ENCODE results near the gene MDH2.
A peak's percentile ranks its signal among the peaks of the same experiment; 100 is the strongest.
"Not testable (repeated sequence)": the region's sequence is repeated elsewhere in the genome, so short reads cannot be mapped to it uniquely, and the experiment has no call there.

The MDH2 gene

DNA sequence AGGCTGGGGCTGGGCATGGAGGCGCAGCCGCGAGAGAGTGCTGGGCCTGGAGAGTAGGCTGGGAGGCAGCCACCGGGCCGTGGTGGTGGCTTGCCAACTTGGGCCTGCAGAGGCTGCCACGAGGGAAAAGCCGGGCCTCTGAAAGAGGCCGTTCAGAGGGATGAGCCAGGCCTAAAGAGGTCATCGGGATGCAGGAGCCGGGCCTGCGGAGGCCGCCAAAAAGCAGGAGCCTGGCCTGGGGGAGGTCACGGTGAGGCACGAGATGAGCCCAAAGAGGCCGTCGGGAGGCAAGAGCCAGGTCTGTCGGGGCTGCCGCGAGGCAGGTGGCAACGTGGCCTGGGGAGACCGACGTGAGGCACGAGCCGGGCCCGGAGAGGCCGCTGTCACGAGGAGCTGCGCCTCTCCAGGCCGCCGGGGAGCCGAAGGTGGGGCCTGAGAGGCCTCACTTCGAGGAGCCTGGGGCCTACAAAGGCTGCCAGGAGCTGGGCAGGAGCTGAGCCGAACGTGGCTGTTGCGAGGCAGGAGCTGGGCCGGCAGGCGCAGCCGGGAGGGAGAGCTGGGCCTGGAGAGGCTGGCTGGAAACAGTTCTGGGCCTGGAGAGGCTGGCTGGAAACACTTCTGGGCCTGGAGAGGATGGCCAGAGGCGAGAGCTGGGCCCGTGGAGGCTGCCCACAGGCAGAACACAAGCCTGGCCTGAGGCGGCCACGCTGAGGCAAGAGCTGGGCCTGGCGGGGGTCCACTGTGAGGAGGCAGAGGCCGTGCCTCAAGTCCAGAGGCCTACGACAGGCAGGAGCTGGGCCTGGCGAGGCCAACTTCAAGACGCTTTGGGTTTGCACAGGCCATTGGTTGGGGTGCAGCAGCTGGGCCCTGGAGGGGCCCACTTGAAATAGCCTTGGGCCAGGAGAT is 24.6 kb downstream of the MDH2 start:
- DNase-seq (ENCODE audit: low spot score): no peak

DNA sequence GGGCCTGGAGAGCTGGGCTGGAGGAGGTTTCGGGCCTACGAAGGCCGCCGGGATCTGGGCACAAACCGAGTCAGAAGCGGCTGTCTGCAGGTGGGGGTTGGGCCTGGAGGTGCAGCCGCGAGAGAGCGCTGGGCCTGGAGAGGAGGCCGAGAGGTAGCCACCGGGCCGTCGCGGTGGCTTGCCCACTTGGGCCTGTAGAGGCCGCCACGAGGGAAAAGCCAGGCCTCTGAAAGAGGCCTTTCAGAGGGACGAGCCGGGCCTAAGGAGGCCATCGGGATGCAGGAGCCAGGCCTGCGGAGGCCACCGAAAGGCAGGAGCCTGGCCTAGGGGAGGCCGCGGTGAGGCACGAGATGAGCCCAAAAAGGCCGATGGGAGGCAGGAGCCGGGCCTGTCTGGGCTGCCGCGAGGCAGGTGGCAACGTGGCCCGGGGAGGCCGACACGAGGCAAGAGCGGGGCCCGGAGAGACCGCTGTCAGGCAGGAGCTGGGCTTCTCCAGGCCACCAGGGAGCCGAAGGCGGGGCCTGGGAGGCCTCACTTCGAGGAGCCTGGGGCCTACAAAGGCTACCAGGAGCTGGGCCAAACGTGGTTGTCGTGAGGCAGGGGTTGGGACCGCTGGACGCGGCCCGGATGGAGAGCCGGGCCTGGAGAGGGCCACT is 25.6 kb downstream of the MDH2 start:
- DNase-seq (ENCODE audit: low spot score): no peak

GRCh38 chr7:76074306-76074971 is 26.5 kb downstream of the MDH2 start:
- DNase-seq (ENCODE audit: low spot score): no peak

GRCh38 chr7:76074972-76075370 is 27.1 kb downstream of the MDH2 start:
- DNase-seq (ENCODE audit: low spot score): no peak

GRCh38 chr7:76076995-76077394 is 29.1 kb downstream of the MDH2 start:
- no peak for DNase-seq (ENCODE audit: low spot score)

GRCh38 chr7:76077435-76077834 is 29.5 kb downstream of the MDH2 start:
- no peak for DNase-seq (ENCODE audit: low spot score)

DNA sequence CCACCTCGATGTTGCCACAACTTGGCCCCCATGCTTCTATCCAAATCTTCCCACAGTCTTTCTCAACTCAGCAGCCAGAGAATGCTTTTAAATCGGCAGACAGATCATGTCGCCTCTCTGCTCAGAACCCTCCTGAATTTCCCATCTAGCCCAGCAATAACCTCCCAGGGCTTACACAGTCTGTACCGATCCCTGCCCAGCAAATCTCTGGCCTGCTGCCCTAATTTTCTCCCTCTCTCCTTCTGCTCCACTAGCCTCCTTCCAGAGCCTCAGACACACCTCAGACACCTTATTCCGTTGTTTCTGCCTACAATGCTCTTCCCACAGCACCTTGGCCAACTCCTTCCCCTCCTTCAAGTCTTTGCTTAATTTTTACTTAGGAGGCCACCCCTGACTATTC is 32.3 kb downstream of the MDH2 start:
- DNase-seq (ENCODE audit: low spot score): no peak

DNA sequence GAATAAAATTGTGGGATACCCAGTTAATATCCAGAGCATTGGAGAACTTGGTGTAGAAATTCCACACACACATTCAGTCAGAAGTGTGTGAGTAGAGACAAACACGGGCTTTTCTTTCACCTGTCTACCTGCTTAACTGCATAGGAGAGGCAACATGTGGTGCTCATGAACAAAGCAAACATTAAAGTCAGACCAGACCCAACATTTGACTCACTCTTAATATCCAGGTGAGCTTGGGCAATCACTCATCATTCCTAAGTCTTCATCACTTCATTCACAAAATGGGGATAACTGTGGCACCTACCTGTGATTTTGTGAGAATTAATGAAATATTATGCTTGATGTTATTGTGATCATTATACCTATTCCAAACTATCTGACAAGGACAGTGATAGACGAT is 36.2 kb downstream of the MDH2 start:
- DNase-seq (ENCODE audit: low spot score): not testable (repeated sequence)

DNA sequence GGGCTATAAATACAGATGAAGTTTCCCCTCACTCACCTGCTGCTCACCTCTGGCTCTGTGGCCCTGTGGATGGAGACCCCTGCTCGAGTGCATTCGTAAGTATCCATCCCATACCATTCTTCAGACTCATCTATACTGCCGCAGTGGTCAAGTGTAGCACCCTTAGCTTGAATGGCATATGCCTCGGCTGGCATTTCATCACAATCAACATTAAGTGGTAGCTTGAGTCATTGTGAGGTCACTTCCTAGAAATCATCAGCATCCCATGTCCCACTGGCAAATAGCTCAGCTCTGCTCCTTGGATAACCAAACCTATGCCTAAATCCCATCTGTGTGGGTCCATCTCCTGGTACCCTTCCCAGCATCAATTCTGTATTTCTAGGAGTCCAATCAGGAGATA is 38.2 kb downstream of the MDH2 start:
- no peak for DNase-seq (ENCODE audit: low spot score)

DNA sequence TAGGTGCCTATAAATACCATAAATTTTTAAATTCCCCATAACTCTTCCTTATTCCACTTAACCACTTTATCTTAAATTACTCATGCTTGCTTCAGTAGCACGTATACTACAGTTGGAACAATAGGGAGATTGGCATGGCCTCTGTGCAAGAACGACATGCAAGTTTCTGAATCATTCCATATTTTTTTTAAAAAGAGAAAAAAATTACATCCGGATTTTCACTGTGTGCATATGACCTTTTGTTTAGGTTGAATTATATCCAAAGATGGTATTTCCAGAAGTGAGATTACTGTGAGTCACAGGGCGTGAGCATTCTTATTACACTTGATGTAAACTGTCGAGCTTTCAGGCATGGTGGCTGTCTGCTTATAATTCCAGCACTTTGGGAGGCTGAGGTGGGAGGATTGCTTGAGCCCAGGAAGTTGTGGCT is 39.5 kb downstream of the MDH2 start:
- not testable (repeated sequence) for DNase-seq (ENCODE audit: low spot score)

- no peak for DNase-seq (ENCODE audit: low spot score)
These were observed 42.1 kb downstream of the MDH2 start for GRCh38 chr7:76089865-76090475.

DNA sequence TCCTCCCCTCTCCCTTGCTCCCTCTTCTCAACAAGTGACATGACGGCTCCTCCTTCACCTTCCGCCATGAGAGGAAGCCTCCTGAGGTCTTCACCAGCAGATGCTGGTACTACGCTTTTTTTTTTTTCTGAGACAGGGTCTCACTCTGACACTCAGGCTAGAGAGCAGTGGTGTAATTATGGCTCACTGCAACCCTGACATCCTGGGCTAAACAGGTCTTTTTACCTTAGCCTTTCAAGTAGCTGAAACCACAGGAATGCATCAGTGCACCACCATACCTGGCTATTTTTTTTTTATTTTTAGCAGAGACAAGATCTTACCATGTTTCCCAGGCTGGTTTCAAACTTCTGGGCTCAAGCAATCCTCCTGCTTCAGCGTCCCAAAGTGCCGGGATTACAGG is 43.6 kb downstream of the MDH2 start:
- no peak for DNase-seq (ENCODE audit: low spot score)

DNA sequence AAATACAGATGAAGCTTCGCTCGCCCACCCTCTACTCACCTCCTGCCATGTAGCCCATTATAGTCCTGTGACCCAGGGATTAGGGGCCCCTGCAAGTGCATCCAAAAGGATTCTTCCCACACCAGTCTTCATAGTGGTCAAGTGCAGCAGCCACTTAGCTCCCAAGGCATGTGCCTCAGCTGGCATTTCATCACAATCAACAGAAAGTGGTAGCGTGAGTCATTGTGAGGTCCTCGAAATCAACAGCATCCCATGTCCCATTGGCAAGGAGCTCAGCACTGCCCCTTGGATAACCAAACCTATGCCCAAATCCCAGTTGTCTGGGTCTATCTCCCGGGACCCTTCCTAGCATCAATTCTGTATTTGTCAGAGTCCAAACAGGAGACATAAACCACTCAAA is 45.6 kb downstream of the MDH2 start:
- DNase-seq (ENCODE audit: low spot score): not testable (repeated sequence)

GRCh38 chr7:76094326-76094725 is 46.4 kb downstream of the MDH2 start:
- DNase-seq (ENCODE audit: low spot score): not testable (repeated sequence)

- DNase-seq (ENCODE audit: low spot score): no peak
These were observed 48.0 kb downstream of the MDH2 start for GRCh38 chr7:76095908-76096307.

DNA sequence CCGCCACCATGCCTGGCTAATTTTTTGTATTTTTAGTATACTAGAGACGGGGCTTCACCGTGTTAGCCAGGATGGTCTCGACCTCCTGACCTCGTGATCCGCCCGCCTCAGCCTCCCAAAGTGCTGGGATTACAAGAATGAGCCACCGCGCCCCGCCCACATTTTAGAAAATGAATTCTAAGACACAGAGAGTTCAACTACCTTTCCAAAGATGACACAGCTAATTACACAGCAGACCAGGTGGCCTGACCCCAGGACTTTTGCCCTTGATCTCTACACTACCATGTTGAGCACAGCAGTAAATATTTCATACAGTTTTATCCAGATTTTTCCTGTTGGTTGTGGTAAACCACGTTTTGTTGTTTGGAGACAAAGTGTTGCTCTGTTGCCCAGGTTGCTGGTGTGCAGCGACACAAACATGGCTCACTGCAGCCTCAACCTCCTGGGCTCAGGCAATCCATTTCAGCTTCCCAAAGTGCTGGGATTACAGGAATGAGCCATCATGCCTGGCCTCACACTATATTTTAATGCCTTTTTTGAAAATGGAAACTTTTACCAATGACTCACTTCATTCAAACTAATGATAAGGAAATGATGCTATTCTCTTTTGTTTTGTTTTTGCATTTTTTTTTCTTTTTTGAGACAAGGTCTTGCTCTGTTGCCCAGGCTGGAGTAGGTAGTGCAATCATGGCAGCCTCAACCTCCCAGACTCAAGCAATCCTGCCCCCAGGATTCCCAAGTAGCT is 54.0 kb downstream of the MDH2 start:
- DNase-seq (ENCODE audit: low spot score): not testable (repeated sequence)

DNA sequence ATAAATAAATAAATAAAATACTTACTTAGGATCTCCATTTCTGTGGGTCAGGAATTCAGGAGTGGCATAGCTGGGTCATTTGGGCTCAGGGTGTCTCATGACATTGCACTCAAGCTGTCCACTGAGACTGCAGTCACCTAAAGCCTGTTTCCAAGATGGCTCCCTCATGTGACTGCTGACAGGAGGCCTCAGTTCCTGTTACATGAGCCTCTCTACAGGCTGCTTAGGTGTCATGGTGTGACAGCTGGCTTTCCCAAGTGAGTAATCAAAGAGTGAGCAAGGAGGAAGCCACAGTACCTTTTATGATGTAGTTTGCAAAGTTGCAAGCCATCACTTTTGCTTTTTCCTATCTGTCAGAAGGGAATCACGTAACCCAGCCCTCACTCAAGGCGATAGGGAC is 55.9 kb downstream of the MDH2 start:
- not testable (repeated sequence) for DNase-seq (ENCODE audit: low spot score)

DNA sequence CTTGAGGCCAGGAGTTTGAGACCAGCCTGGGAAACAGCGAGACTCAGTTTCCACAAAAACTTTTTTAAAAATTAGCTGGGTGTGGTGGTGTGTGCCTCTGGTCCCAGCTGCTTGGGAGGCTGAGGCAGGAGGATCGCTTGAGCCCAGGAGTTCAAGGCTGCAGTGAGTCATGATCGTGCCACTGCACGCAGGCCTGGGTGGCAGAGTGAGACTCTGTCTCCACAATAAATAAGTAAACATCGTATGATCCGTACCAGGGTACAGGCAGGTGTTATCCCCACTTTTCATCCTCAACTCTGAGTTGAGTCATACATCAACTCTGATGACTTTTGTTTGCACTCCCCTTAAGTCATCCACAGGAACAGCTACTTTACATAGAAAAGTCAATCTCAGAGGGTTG is 58.2 kb downstream of the MDH2 start:
- DNase-seq (ENCODE audit: low spot score): not testable (repeated sequence)

DNA sequence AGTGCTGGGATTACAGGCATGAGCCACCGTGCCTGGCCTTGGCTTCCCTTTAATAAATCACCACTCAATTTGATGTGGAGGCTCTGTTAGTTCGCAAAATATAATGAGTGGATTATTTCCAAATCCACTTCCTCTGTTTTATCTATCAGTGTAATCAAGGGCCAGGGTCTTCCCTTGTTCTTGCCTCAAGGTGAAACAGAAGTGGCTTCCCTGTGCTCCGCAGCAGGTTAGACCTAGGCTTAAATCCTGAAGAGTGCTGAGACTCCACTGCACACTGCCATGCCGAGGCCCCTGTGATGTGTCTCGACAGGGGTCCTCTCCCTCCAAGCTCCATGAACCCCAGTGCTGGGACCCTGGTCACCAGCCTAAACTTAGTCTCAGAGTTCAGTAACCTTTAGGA is 59.0 kb downstream of the MDH2 start:
- no peak for DNase-seq (ENCODE audit: low spot score)

GRCh38 chr7:76108540-76109233 is 60.8 kb downstream of the MDH2 start:
- peak; percentile 16 for DNase-seq (ENCODE audit: low spot score)

DNA sequence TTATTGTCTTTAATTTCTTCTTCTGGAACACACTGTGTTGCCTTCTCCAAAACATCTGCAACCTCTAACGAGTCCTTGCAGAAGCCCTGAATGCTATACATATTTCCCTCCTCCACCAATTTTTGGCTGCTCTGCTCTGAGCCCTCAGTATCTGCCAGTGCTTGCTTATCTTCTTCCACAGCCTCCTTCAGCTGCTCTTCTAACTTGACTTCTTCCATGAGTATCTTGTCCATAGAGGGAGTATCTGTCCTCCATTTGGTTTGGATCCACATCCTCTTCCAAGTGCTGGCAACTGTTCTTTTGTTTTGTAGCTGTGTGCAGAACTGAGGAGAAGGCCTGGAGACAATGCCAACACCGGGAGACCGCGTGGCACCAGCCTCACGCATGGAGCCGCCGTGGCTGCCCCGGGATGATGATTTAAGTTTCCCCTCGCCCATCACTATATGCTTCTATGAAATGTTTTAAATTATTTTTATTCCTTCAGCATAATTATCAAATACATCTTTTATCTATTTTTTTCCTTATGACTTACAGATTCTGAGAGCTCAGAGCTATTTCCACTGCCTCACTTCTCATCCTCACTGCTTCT is 65.2 kb downstream of the MDH2 start:
- DNase-seq (ENCODE audit: low spot score): not testable (repeated sequence)
